Measurements from ENCODE around the gene SMIM7.

SMIM7 gene

GRCh38 chr19:16596399-16596798, 63.5 kb downstream of the SMIM7 start:
- DNase-seq (ENCODE audit: low read depth in 1 of 2, low spot score in 1 of 2) = no peak

Data from activated CD4-positive, alpha-beta T cell treated with anti-CD3 and anti-CD28 coated beads, Interleukin-2, amount 50 U/mL, for 24 hours (primary cell).